GM21619 (cell line): Measurements from ENCODE around the gene NEURL4.
"Not testable (repeated sequence)": the region's sequence is repeated elsewhere in the genome, so short reads cannot be mapped to it uniquely, and the experiment has no call there.

Experiments used
- ATAC-seq: cut with Tn5 transposase; IDR thresholded peaks from one replicate; pipeline ENCODE4 v1.9.1; 2021; ENCODE audit not compliant: unreplicated experiment

Gene NEURL4

GRCh38 chr17:7328840-7329373 is at the start of gene NEURL4:
Gene NEURL4 (minus strand): TSS chr17:7329335. CDS start chr17:7329312, 23 bp downstream.
- ATAC-seq = peak; percentile 17

GRCh38 chr17:7374353-7374752 is 45.2 kb upstream of the NEURL4 start:
- no peak for ATAC-seq

GRCh38 chr17:7370853-7371252 is 41.7 kb upstream of the NEURL4 start:
- no peak for ATAC-seq

GRCh38 chr17:7369825-7370224 is 40.7 kb upstream of the NEURL4 start:
- ATAC-seq = no peak

GRCh38 chr17:7368599-7368994 is 39.5 kb upstream of the NEURL4 start:
- ATAC-seq = not testable (repeated sequence)

GRCh38 chr17:7367918-7368598 is 38.9 kb upstream of the NEURL4 start:
- no peak for ATAC-seq

- no peak for ATAC-seq
Observed at GRCh38 chr17:7367083-7367482, 37.9 kb upstream of the NEURL4 start.

GRCh38 chr17:7365963-7366362 is 36.8 kb upstream of the NEURL4 start:
- ATAC-seq = not testable (repeated sequence)

- ATAC-seq = no peak
Observed at GRCh38 chr17:7363311-7363710, 34.2 kb upstream of the NEURL4 start.

GRCh38 chr17:7361906-7362305 is 32.8 kb upstream of the NEURL4 start:
- no peak for ATAC-seq

- no peak for ATAC-seq
Observed at GRCh38 chr17:7357381-7357780, 28.2 kb upstream of the NEURL4 start.

- no peak for ATAC-seq
Observed at GRCh38 chr17:7356756-7357155, 27.6 kb upstream of the NEURL4 start.

- ATAC-seq = no peak
Observed at GRCh38 chr17:7356072-7356549, 27.0 kb upstream of the NEURL4 start.

GRCh38 chr17:7355573-7355972 is 26.4 kb upstream of the NEURL4 start:
- no peak for ATAC-seq

- no peak for ATAC-seq
Observed at GRCh38 chr17:7355053-7355452, 25.9 kb upstream of the NEURL4 start, which contains the start of gene TMEM95. Gene TMEM95 (plus strand): TSS chr17:7355156. CDS start chr17:7355205, 49 bp downstream.

- no peak for ATAC-seq
Observed at GRCh38 chr17:7354262-7354843, 25.2 kb upstream of the NEURL4 start.

GRCh38 chr17:7352910-7353635 is 23.9 kb upstream of the NEURL4 start:
- no peak for ATAC-seq

GRCh38 chr17:7352503-7352889 is 23.4 kb upstream of the NEURL4 start:
- ATAC-seq = no peak

GRCh38 chr17:7351665-7352502 is 22.7 kb upstream of the NEURL4 start, which contains the start of gene KCTD11:
Gene KCTD11 (plus strand): TSS chr17:7352162.
- peak; percentile 60 for ATAC-seq

GRCh38 chr17:7348478-7349242 is 19.5 kb upstream of the NEURL4 start:
- no peak for ATAC-seq
